ENCODE data around the gene ACAP3.
A peak's percentile ranks its signal among the peaks of the same experiment; 100 is the strongest.

ACAP3 gene

GRCh38 chr1:1274931-1275431 lies 32.7 kb downstream of the ACAP3 start:
- no peak for TF ChIP-seq CTCF (IDR thresholded peaks at IDR 0.05; ENCODE audit: control insufficient read depth, extremely low read depth, insufficient read depth)
- H3K4me3 ChIP-seq (ENCODE audit: low read depth, low read length): peak overlapping the region; percentile 86
- no peak for DNase-seq (ENCODE audit: low read depth)

- DNase-seq (ENCODE audit: low read depth): no peak
- peak overlapping the region; percentile 86 for H3K4me3 ChIP-seq (ENCODE audit: low read depth, low read length)
- TF ChIP-seq CTCF (IDR thresholded peaks at IDR 0.05; ENCODE audit: control insufficient read depth, extremely low read depth, insufficient read depth): peak; percentile 4; the same call in 1 of the 2 replicates
These were observed 33.3 kb downstream of the ACAP3 start for GRCh38 chr1:1274299-1274930.

- DNase-seq (ENCODE audit: low read depth): peak; percentile 69
- H3K4me3 ChIP-seq (ENCODE audit: low read depth, low read length): peak within 1 kb of the TSS; percentile 86
- TF ChIP-seq CTCF (IDR thresholded peaks at IDR 0.05; ENCODE audit: control insufficient read depth, extremely low read depth, insufficient read depth): no peak
These were observed 34.0 kb downstream of the ACAP3 start, which contains the start of gene UBE2J2 for GRCh38 chr1:1273512-1274298. UBE2J2 (minus strand) TSS chr1:1273854; CDS start chr1:1267992, 5,862 bp downstream.

GRCh38 chr1:1273209-1273511 lies 34.6 kb downstream of the ACAP3 start:
- TF ChIP-seq CTCF (IDR thresholded peaks at IDR 0.05; ENCODE audit: control insufficient read depth, extremely low read depth, insufficient read depth): no peak
- no peak for DNase-seq (ENCODE audit: low read depth)
- H3K4me3 ChIP-seq (ENCODE audit: low read depth, low read length): peak overlapping the region; percentile 86

- peak overlapping the region; percentile 86 for H3K4me3 ChIP-seq (ENCODE audit: low read depth, low read length)
- peak; percentile 99 for DNase-seq (ENCODE audit: low read depth)
- TF ChIP-seq CTCF (IDR thresholded peaks at IDR 0.05; ENCODE audit: control insufficient read depth, extremely low read depth, insufficient read depth): peak; percentile 2; the same call in 1 of the 2 replicates
These were observed 35.2 kb downstream of the ACAP3 start for GRCh38 chr1:1272341-1273208.

GRCh38 chr1:1270813-1271212 lies 36.9 kb downstream of the ACAP3 start:
- DNase-seq (ENCODE audit: low read depth): no peak
- H3K4me3 ChIP-seq (ENCODE audit: low read depth, low read length): no peak overlapping the region
- no peak for TF ChIP-seq CTCF (IDR thresholded peaks at IDR 0.05; ENCODE audit: control insufficient read depth, extremely low read depth, insufficient read depth)
